IPS-18a (cell line): ENCODE results near the gene CISH.

Experiments
- H3K27ac ChIP-seq: one replicate; pipeline ENCODE4 v1.5.1; 2013; ENCODE audit warnings: low read length
- H3K27me3 ChIP-seq: one replicate; pipeline ENCODE4 v1.6.1; 2013; ENCODE audit warnings: mild to moderate bottlenecking, low read length; ENCODE audit not compliant: control insufficient read depth, insufficient read depth
- H3K36me3 ChIP-seq: one replicate; pipeline ENCODE4 v1.6.1; 2013; ENCODE audit warnings: low read depth, low read length; ENCODE audit not compliant: control insufficient read depth
- H3K4me1 ChIP-seq: one replicate; pipeline ENCODE4 v1.6.1; 2013; ENCODE audit warnings: low read depth, low read length; ENCODE audit not compliant: control insufficient read depth
- H3K4me3 ChIP-seq: one replicate; pipeline ENCODE4 v1.5.1; 2013; ENCODE audit warnings: low read length
- H3K9ac ChIP-seq: one replicate; pipeline ENCODE4 v1.6.1; 2013; ENCODE audit warnings: mild to moderate bottlenecking, low read length, moderate library complexity
- H3K9me3 ChIP-seq: one replicate; pipeline ENCODE4 v1.6.1; 2013; ENCODE audit warnings: low read depth, low read length; ENCODE audit not compliant: control insufficient read depth

The CISH gene

GRCh38 chr3:50610992-50611463 lies 546 bp downstream of the CISH start:
- Histone ChIP-seq H3K27ac (no peak overlapping the region), H3K4me1 (peaks cover 3% of the 10 kb centered on the region), H3K9ac (peak overlapping the region; percentile 47), H3K27me3 (peaks cover 40% of the 10 kb centered on the region), H3K9me3 (no peaks in the 10 kb centered on the region), H3K36me3 (no peaks in the 10 kb centered on the region), H3K4me3 (peak overlapping the region; percentile 63)

- Histone ChIP-seq H3K4me3 (peak overlapping the region; percentile 63), H3K9ac (no peak overlapping the region), H3K27ac (no peak overlapping the region), H3K4me1 (peaks cover 3% of the 10 kb centered on the region), H3K36me3 (no peaks in the 10 kb centered on the region), H3K9me3 (no peaks in the 10 kb centered on the region), H3K27me3 (peaks cover 38% of the 10 kb centered on the region)
Measured at GRCh38 chr3:50610181-50610971, 1.2 kb downstream of the CISH start.

- Histone ChIP-seq H3K4me1 (peaks cover 3% of the 10 kb centered on the region), H3K4me3 (no peak overlapping the region), H3K27ac (no peak overlapping the region), H3K27me3 (peaks cover 34% of the 10 kb centered on the region), H3K9me3 (no peaks in the 10 kb centered on the region), H3K36me3 (no peaks in the 10 kb centered on the region), H3K9ac (no peak overlapping the region)
Measured at GRCh38 chr3:50609763-50610085, 1.9 kb downstream of the CISH start.

- Histone ChIP-seq H3K36me3 (no peaks in the 10 kb centered on the region), H3K27me3 (peaks cover 34% of the 10 kb centered on the region), H3K9me3 (no peaks in the 10 kb centered on the region), H3K9ac (no peak overlapping the region), H3K27ac (no peak overlapping the region), H3K4me1 (peaks cover 3% of the 10 kb centered on the region), H3K4me3 (no peak overlapping the region)
Measured at GRCh38 chr3:50609071-50609762, 2.4 kb downstream of the CISH start.

- no peak overlapping the region for H3K27ac ChIP-seq
- no peaks in the 10 kb centered on the region for H3K36me3 ChIP-seq
- H3K4me1 ChIP-seq = peaks cover 3% of the 10 kb centered on the region
- no peaks in the 10 kb centered on the region for H3K9me3 ChIP-seq
- H3K27me3 ChIP-seq = peaks cover 27% of the 10 kb centered on the region
- no peak overlapping the region for H3K4me3 ChIP-seq
- H3K9ac ChIP-seq = no peak overlapping the region
Measured at GRCh38 chr3:50608278-50608677, 3.3 kb downstream of the CISH start.

GRCh38 chr3:50607271-50608091 lies 4.1 kb downstream of the CISH start:
- no peak overlapping the region for H3K27ac ChIP-seq
- H3K4me1 ChIP-seq = peaks cover 3% of the 10 kb centered on the region
- H3K27me3 ChIP-seq = peaks cover 19% of the 10 kb centered on the region
- H3K36me3 ChIP-seq = no peaks in the 10 kb centered on the region
- no peak overlapping the region for H3K9ac ChIP-seq
- H3K4me3 ChIP-seq = no peak overlapping the region
- H3K9me3 ChIP-seq = no peaks in the 10 kb centered on the region

- Histone ChIP-seq H3K9ac (no peak overlapping the region), H3K27me3 (peaks cover 15% of the 10 kb centered on the region), H3K9me3 (no peaks in the 10 kb centered on the region), H3K36me3 (no peaks in the 10 kb centered on the region), H3K4me1 (no peaks in the 10 kb centered on the region), H3K4me3 (no peak overlapping the region), H3K27ac (no peak overlapping the region)
Measured at GRCh38 chr3:50606596-50606995, 5.0 kb downstream of the CISH start.

- Histone ChIP-seq H3K4me3 (no peak overlapping the region), H3K27ac (no peak overlapping the region), H3K4me1 (no peaks in the 10 kb centered on the region), H3K9ac (no peak overlapping the region), H3K36me3 (no peaks in the 10 kb centered on the region), H3K9me3 (no peaks in the 10 kb centered on the region), H3K27me3 (peaks cover 12% of the 10 kb centered on the region)
Measured at GRCh38 chr3:50605901-50606326, 5.7 kb downstream of the CISH start.

- H3K9ac ChIP-seq = no peak overlapping the region
- H3K27me3 ChIP-seq = peaks cover 2% of the 10 kb centered on the region
- no peak overlapping the region for H3K4me3 ChIP-seq
- no peaks in the 10 kb centered on the region for H3K36me3 ChIP-seq
- H3K27ac ChIP-seq = no peak overlapping the region
- H3K9me3 ChIP-seq = no peaks in the 10 kb centered on the region
- no peaks in the 10 kb centered on the region for H3K4me1 ChIP-seq
Measured at GRCh38 chr3:50604628-50605588, 6.7 kb downstream of the CISH start.

GRCh38 chr3:50604110-50604621 lies 7.4 kb downstream of the CISH start:
- Histone ChIP-seq H3K4me1 (no peaks in the 10 kb centered on the region), H3K4me3 (no peak overlapping the region), H3K27me3 (no peaks in the 10 kb centered on the region), H3K36me3 (no peaks in the 10 kb centered on the region), H3K27ac (no peak overlapping the region), H3K9me3 (no peaks in the 10 kb centered on the region), H3K9ac (no peak overlapping the region)
